Measurements from ENCODE around the gene FAM118B. TPM values are rescaled to one million over a fixed set of nuclear protein-coding genes. Genes with fewer than 3 reads are reported as not detected.

The FAM118B gene
- total RNA-seq, 4 donors from 2014 or later = 12.1 to 16.1 (median 13.3) TPM

DNA sequence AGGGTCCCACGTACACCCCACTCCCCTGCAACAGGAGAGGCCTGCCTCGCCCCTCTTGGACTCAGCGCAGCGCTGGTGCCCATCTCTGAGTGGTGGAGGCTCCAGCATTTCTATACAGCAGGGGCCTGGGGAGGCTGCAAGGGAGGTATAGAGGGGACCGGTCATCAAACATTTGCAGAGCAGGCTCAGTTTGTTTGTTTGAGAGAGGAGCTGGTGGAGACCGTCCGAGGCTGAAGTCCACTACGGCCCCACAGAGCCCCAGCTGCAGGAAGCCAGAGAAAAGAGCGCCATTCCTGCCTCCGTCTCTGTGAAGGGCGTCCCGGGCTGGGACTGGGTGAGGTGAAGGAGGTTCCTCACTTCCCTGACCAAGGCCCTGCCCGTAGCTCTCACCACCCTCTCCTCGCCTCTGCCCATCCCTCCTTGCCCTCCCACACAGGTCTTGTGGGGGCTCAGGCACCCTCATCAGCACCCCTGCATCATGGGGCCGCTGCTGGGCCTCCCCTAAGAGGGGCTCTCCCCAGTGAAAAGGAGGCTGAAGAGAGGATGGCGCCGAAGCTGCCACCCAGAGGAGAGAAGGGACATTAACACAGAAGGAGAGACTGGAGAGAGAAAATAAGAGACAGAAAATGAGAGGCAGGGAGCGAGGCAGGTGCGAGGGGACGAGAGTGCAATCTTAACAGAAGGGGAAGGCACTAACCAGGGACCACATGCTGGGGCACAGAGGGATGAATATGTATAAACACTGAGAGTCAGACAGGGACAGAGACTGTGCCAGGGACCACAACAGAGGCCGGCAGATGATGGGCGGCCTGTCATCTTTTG, 24.7 kb upstream of the FAM118B start:
- DNase-seq (ENCODE audit: low spot score) (no peak), ATAC-seq (ENCODE audit: low FRiP score) (no peak)
- TF ChIP-seq CTCF (IDR thresholded peaks at IDR 0.05) = no peak

GRCh38 chr11:126188332-126189108, 23.1 kb upstream of the FAM118B start:
- no peak for ATAC-seq (ENCODE audit: low FRiP score)
- TF ChIP-seq CTCF (IDR thresholded peaks at IDR 0.05) = no peak
- no peak for DNase-seq (ENCODE audit: low spot score)

- DNase-seq (ENCODE audit: low spot score) (no peak), ATAC-seq (ENCODE audit: low FRiP score) (no peak)
- TF ChIP-seq CTCF (IDR thresholded peaks at IDR 0.05) = no peak
Observed at GRCh38 chr11:126189109-126189929, 22.3 kb upstream of the FAM118B start.

DNA sequence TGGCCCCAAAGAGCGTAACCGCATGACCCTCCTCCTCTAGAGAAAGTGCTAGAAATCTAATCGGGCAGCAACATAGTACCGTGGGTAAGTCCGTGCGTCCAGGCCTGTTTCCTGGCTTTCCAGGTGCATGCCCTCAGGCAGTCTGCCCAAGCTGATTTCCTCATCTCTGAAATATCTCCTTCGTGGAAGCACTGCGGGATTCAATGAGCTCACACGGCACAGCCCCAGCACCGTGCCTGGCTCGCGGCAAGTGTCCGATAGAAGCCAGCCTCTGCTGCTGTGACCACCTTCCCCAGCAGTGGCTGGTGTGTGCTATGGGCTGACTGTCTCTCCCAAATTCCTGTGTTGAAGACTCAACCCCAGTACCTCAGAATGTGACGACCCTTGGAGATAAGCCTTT, 20.8 kb upstream of the FAM118B start:
- no peak for TF ChIP-seq CTCF (IDR thresholded peaks at IDR 0.05)
- ATAC-seq (ENCODE audit: low FRiP score) (no peak), DNase-seq (ENCODE audit: low spot score) (no peak)

- TF ChIP-seq CTCF (IDR thresholded peaks at IDR 0.05) = no peak
- no peak for DNase-seq (ENCODE audit: low spot score)
- ATAC-seq (ENCODE audit: low FRiP score) = no peak
Observed at GRCh38 chr11:126191379-126192073, 20.1 kb upstream of the FAM118B start.

- TF ChIP-seq CTCF (IDR thresholded peaks at IDR 0.05) = no peak
- DNase-seq (ENCODE audit: low spot score) (no peak), ATAC-seq (ENCODE audit: low FRiP score) (no peak)
Observed at GRCh38 chr11:126192361-126192760, 19.2 kb upstream of the FAM118B start.

Data from omental fat pad (tissue), 4 donors.